Mesendoderm (in vitro differentiated cells): ENCODE measurements around the gene EPS15.
A peak's percentile ranks its signal among the peaks of the same experiment; 100 is the strongest.

Experiments
- DNase-seq: peaks from one replicate; pipeline ENCODE4 v3.0.0; 2013
- H2AK5ac ChIP-seq: 2 replicates; pipeline ENCODE4 v1.6.1; 2013; ENCODE audit warnings: low read length, inconsistent platforms
- H2BK120ac ChIP-seq: 2 replicates; pipeline ENCODE4 v1.6.1; 2013; ENCODE audit warnings: low read depth, mild to moderate bottlenecking, low read length, moderate library complexity, mixed read lengths
- H2BK15ac ChIP-seq: replicated peaks from 2 replicates; pipeline ENCODE4 v1.6.1; 2013; ENCODE audit warnings: low read depth, mild to moderate bottlenecking, moderate library complexity
- H2BK5ac ChIP-seq: 2 replicates; pipeline ENCODE4 v1.6.1; 2013; ENCODE audit warnings: low read length, inconsistent platforms
- H3K18ac ChIP-seq: 2 replicates; pipeline ENCODE4 v1.6.1; 2013; ENCODE audit warnings: mild to moderate bottlenecking, low read length, mixed read lengths
- H3K23ac ChIP-seq: one replicate; pipeline ENCODE4 v1.6.1; 2013; ENCODE audit warnings: low read length
- H3K27ac ChIP-seq: 2 replicates; pipeline ENCODE4 v1.5.1; 2013; ENCODE audit warnings: low read depth, mild to moderate bottlenecking, inconsistent platforms, low read length, moderate library complexity
- H3K27me3 ChIP-seq: 2 replicates; pipeline ENCODE4 v1.6.1; 2013; ENCODE audit warnings: low read length, control low read depth, mild to moderate bottlenecking, inconsistent platforms; ENCODE audit not compliant: insufficient read depth, poor library complexity
- H3K36me3 ChIP-seq: 2 replicates; pipeline ENCODE4 v1.6.1; 2013; ENCODE audit warnings: low read length, inconsistent platforms; ENCODE audit not compliant: control insufficient read depth, insufficient read depth
- H3K4ac ChIP-seq: one replicate; pipeline ENCODE4 v1.6.1; 2013; ENCODE audit warnings: low read depth, mild to moderate bottlenecking, low read length, moderate library complexity
- H3K4me1 ChIP-seq: 2 replicates; pipeline ENCODE4 v1.6.1; 2013; ENCODE audit warnings: low read depth, low read length, inconsistent platforms; ENCODE audit not compliant: control insufficient read depth
- H3K4me2 ChIP-seq: 2 replicates; pipeline ENCODE4 v1.6.1; 2013; ENCODE audit warnings: low read length
- H3K4me3 ChIP-seq: 2 replicates; pipeline ENCODE4 v1.5.1; 2013; ENCODE audit warnings: mild to moderate bottlenecking, low read length
- H3K56ac ChIP-seq: one replicate; pipeline ENCODE4 v1.6.1; 2013; ENCODE audit warnings: low read length
- H3K79me1 ChIP-seq: 2 replicates; pipeline ENCODE4 v1.6.1; 2013; ENCODE audit warnings: low read length, inconsistent platforms
- H3K79me2 ChIP-seq: 2 replicates; pipeline ENCODE4 v1.6.1; 2013; ENCODE audit warnings: mild to moderate bottlenecking, low read length; ENCODE audit not compliant: control insufficient read depth, insufficient read depth
- H3K9ac ChIP-seq: 2 replicates; pipeline ENCODE4 v1.6.1; 2013; ENCODE audit warnings: low read length, inconsistent platforms
- H4K5ac ChIP-seq: one replicate; pipeline ENCODE4 v1.6.1; 2013; ENCODE audit warnings: low read length
- H4K8ac ChIP-seq: one replicate; pipeline ENCODE4 v1.6.1; 2013; ENCODE audit warnings: low read depth, mild to moderate bottlenecking, control low read depth, low read length, moderate library complexity
- WGBS: extraction: QIAGEN DNeasy Blood & Tissue Kit; methylation state at CpG from one replicate; pipeline ENCODE4 v1.1.7; 2013; ENCODE audit warnings: low lambda C conversion rate, missing lambda C conversion rate; ENCODE audit not compliant: insufficient coverage; ENCODE audit errors: extremely low coverage; 5-methylcytosine and 5-hydroxymethylcytosine counted together

The EPS15 gene

DNA sequence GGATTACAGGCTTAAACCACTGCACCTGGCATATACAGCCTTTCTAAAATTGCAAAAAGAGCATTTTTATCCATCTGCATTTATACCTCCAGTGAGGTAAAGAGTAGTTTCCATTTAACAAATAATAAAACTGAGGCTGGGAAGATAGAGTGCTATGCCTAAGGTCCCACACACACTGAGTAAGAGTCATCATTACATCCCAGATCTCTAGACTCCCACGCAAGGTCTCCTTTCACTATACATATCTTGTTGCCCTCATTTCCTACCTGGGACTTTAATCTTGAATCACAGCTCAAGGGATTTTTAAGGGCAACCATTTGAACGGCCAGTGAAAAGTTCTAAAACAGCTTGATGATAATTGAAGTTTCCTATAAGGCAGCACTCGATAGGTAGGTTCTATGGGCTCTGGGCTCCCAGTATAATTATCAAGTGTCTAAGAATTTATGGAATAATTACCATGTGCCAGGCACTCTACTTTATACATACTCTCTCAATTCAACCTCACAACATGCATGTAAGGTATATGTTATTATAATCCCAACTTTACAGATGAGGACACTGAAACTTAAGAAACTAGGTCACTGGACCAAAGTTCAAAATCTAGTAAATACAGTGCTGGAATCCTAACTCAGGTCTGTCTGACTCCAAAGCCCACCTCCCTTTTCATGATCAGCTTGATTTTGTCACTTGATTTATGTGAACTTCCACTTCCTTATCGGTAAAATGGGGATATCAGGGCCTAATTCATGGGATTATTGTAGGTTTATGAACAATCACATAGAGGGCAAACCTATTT is 23.3 kb upstream of the EPS15 start:
- Histone ChIP-seq H3K27me3 (no peaks in the 10 kb centered on the region), H3K18ac (no peak overlapping the region), H3K4ac (no peak overlapping the region), H2BK15ac (no peak overlapping the region), H3K79me1 (no peaks in the 10 kb centered on the region), H2BK120ac (no peak overlapping the region), H3K4me1 (no peaks in the 10 kb centered on the region), H3K4me2 (no peak overlapping the region), H4K5ac (no peak overlapping the region), H4K8ac (no peak overlapping the region), H3K4me3 (no peak overlapping the region), H3K79me2 (no peaks in the 10 kb centered on the region), H3K36me3 (no peaks in the 10 kb centered on the region), H3K27ac (no peak overlapping the region), H3K56ac (no peak overlapping the region), H3K9ac (no peak overlapping the region), H3K23ac (no peak overlapping the region), H2AK5ac (no peak overlapping the region), H2BK5ac (no peak overlapping the region)
- WGBS = no CpG with 5 or more reads among the region's 4 CpGs
- no peak for DNase-seq

DNA sequence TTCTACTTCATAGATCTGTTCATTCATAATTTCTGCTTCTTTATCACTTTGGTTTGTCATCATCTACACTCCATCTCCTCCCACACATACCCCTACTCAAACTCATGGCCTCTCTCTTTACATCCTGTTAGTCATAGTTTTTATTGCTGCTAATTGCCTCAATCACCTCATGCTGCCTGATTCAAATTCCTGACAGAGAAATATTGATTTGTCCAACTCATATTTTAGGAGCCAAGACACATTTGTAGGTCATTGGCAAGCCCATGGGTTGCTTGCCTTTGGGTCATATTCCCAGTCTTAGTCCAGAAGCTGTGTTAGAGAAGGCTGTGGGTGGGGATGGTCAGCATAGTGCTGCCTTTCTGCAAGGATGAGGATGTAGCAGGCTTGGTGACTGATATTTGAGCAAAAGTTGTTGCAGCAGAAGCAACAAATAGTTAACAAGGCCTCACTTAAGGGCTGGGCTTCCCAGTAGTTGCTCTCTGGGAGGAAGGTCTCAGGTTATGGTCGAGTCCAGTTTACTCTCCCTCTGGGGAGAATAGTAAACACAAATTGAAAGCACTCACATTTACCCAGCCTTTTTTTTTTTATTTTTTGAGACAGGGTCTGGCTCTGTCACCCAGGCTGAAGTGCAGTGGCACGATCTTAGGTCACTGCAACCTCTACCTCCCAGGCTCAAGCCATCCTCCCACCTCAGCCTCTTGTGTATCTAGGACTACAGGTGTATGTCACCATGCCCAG is 22.4 kb upstream of the EPS15 start:
- H3K9ac ChIP-seq = no peak overlapping the region
- H2BK120ac ChIP-seq = no peak overlapping the region
- no peaks in the 10 kb centered on the region for H3K4me1 ChIP-seq
- H3K4me3 ChIP-seq = no peak overlapping the region
- H3K27ac ChIP-seq = no peak overlapping the region
- DNase-seq = no peak
- H2BK5ac ChIP-seq = no peak overlapping the region
- no peak overlapping the region for H3K18ac ChIP-seq
- no peak overlapping the region for H3K23ac ChIP-seq
- H2BK15ac ChIP-seq = no peak overlapping the region
- no peaks in the 10 kb centered on the region for H3K36me3 ChIP-seq
- no peak overlapping the region for H3K4ac ChIP-seq
- H4K5ac ChIP-seq = no peak overlapping the region
- no peak overlapping the region for H2AK5ac ChIP-seq
- H3K79me2 ChIP-seq = no peaks in the 10 kb centered on the region
- H3K4me2 ChIP-seq = no peak overlapping the region
- no peaks in the 10 kb centered on the region for H3K27me3 ChIP-seq
- no peak overlapping the region for H4K8ac ChIP-seq
- no peak overlapping the region for H3K56ac ChIP-seq
- no CpG with 5 or more reads among the region's 2 CpGs for WGBS
- no peaks in the 10 kb centered on the region for H3K79me1 ChIP-seq

DNA sequence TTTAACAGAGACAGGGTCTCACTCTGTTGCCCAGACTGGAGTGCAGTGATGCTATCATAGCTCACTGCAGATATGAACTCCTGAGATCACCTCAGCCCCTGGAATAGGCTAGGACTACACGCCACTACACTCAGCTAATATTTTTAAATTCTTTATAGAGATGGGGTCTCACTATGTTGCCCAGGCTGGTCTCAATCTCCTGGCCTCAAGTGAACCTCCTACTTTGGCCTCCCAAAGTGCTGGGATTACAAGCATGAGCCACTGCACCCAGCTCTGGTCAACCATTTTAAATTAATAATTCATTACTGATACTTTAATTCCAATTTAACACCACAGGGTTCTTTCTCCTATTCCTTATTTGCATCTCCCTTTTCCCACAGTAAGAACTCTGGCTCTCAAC is 18.5 kb upstream of the EPS15 start:
- Histone ChIP-seq H3K56ac (no peak overlapping the region), H3K36me3 (no peaks in the 10 kb centered on the region)

DNA sequence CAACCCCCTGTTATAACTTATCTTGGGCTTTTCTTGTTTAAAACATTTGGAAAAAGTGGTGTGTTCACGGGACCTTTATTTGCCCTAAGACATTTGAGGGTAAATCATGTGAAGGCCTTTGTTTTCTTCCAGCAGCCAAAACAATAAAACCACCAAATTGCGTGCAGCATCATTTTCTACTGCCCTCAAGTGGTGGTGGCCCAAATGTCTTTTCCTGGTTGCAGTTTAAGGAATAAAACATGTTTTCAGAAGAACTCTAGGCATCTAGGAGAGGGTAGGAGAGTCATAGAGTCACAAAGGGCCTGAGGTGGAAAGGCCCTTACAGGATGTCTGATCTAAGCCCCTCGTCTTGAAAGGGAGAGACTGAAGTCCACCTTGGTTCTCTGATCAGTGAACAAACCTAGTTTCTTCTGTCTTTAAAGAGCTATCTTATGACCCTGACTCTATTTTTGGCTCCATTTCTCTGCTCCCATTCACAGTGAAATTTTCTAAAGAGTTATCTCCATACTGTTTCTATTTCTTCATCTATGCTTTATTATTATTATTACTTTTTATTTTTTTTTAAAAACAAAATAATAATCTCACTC is 16.0 kb upstream of the EPS15 start:
- Histone ChIP-seq H3K9ac (no peak overlapping the region), H2BK5ac (no peak overlapping the region), H3K4me3 (no peak overlapping the region), H3K18ac (no peak overlapping the region), H3K4ac (no peak overlapping the region), H2BK15ac (no peak overlapping the region), H3K27ac (no peak overlapping the region), H2AK5ac (no peak overlapping the region), H3K56ac (no peak overlapping the region), H3K23ac (no peak overlapping the region), H3K79me2 (no peaks in the 10 kb centered on the region), H3K36me3 (no peaks in the 10 kb centered on the region), H4K8ac (no peak overlapping the region), H2BK120ac (no peak overlapping the region), H3K4me2 (no peak overlapping the region), H3K27me3 (no peaks in the 10 kb centered on the region), H3K79me1 (no peaks in the 10 kb centered on the region), H3K4me1 (no peaks in the 10 kb centered on the region), H4K5ac (no peak overlapping the region)
- WGBS = no CpG with 5 or more reads among the region's 3 CpGs
- DNase-seq = peak; percentile 81

More for the DNA sequence above, 18.5 kb upstream of the EPS15 start:
- Histone ChIP-seq H2BK120ac (no peak overlapping the region), H4K8ac (no peak overlapping the region), H3K4ac (no peak overlapping the region), H3K4me3 (no peak overlapping the region), H3K27ac (no peak overlapping the region), H3K79me2 (no peaks in the 10 kb centered on the region), H3K4me2 (no peak overlapping the region), H2BK5ac (no peak overlapping the region), H3K79me1 (no peaks in the 10 kb centered on the region), H2BK15ac (no peak overlapping the region), H3K18ac (no peak overlapping the region), H4K5ac (no peak overlapping the region), H3K27me3 (no peaks in the 10 kb centered on the region), H3K9ac (no peak overlapping the region), H3K4me1 (no peaks in the 10 kb centered on the region), H2AK5ac (no peak overlapping the region), H3K23ac (no peak overlapping the region)
- no CpG with 5 or more reads among the region's 1 CpG for WGBS
- DNase-seq = no peak

DNA sequence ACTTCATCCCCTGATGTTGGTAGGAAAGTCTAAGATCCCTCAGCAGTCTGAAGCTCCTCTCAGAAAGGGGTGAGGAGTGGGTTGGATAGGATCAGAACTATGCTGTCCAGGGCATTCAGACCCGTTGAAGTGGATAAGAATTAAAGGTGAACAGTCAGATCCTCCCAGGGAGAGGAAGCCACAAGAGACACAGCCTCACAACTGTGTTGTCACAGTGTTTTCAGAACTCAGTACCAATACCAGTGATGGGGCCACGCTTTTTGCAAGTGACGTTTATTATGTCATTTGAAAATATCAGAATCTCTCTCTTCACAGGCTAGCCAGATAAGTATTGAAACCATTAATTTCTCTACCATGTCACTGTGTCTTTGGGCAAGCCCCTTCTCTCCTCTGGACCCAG is 15.4 kb upstream of the EPS15 start:
- H4K5ac ChIP-seq = no peak overlapping the region
- WGBS = no CpG with 5 or more reads among the region's 3 CpGs
- H3K4me3 ChIP-seq = no peak overlapping the region
- H3K56ac ChIP-seq = no peak overlapping the region
- H2BK15ac ChIP-seq = no peak overlapping the region
- no peak for DNase-seq
- H3K18ac ChIP-seq = no peak overlapping the region
- H2BK5ac ChIP-seq = no peak overlapping the region
- no peak overlapping the region for H3K4ac ChIP-seq
- no peak overlapping the region for H4K8ac ChIP-seq
- no peak overlapping the region for H2BK120ac ChIP-seq
- H3K36me3 ChIP-seq = no peaks in the 10 kb centered on the region
- H3K4me1 ChIP-seq = no peaks in the 10 kb centered on the region
- H3K4me2 ChIP-seq = no peak overlapping the region
- H3K27ac ChIP-seq = no peak overlapping the region
- H2AK5ac ChIP-seq = no peak overlapping the region
- no peak overlapping the region for H3K23ac ChIP-seq
- H3K9ac ChIP-seq = no peak overlapping the region
- H3K27me3 ChIP-seq = no peaks in the 10 kb centered on the region
- H3K79me1 ChIP-seq = no peaks in the 10 kb centered on the region
- no peaks in the 10 kb centered on the region for H3K79me2 ChIP-seq
